H9 (cell line): ENCODE measurements around the gene SCP2D1. TPM values are rescaled to one million over a fixed set of nuclear protein-coding genes. Genes with fewer than 3 reads are reported as not detected.

Experiments
- DNase-seq: peaks from one replicate; pipeline ENCODE4 v3.0.0-alpha.2; 2017
- H2AFZ ChIP-seq: one replicate; pipeline ENCODE4 v1.6.1; 2013; ENCODE audit warnings: mild to moderate bottlenecking, low read length, control low read depth, moderate library complexity
- H2AK5ac ChIP-seq: 2 replicates; pipeline ENCODE4 v1.6.1; 2013; ENCODE audit warnings: low read length, control low read depth, mixed read lengths; ENCODE audit not compliant: insufficient read length
- H2BK120ac ChIP-seq: one replicate; pipeline ENCODE4 v1.6.1; 2013; ENCODE audit warnings: low read depth, mild to moderate bottlenecking, low read length, control low read depth, inconsistent platforms; ENCODE audit not compliant: poor library complexity, severe bottlenecking
- H2BK12ac ChIP-seq: 2 replicates; pipeline ENCODE4 v1.6.1; 2013; ENCODE audit warnings: low read length, control low read depth, mixed read lengths, low read depth; ENCODE audit not compliant: insufficient read length
- H2BK15ac ChIP-seq: 2 replicates; pipeline ENCODE4 v1.6.1; 2013; ENCODE audit warnings: low read depth, low read length, control low read depth
- H2BK20ac ChIP-seq: one replicate; pipeline ENCODE4 v1.6.1; 2013; ENCODE audit warnings: low read depth, mild to moderate bottlenecking, low read length, control low read depth, inconsistent platforms; ENCODE audit not compliant: poor library complexity, severe bottlenecking
- H2BK5ac ChIP-seq: 2 replicates; pipeline ENCODE4 v1.6.1; 2013; ENCODE audit warnings: low read length, control low read depth, mixed read lengths; ENCODE audit not compliant: insufficient read length
- H3K14ac ChIP-seq: 2 replicates; pipeline ENCODE4 v1.6.1; 2013; ENCODE audit warnings: low read length, control low read depth; ENCODE audit not compliant: insufficient read depth
- H3K18ac ChIP-seq: 2 replicates; pipeline ENCODE4 v1.6.1; 2013; ENCODE audit warnings: low read depth, mild to moderate bottlenecking, mixed read lengths, low read length, control low read depth; ENCODE audit not compliant: insufficient read length
- H3K23ac ChIP-seq: 2 replicates; pipeline ENCODE4 v1.6.1; 2013; ENCODE audit warnings: low read length, control low read depth, mixed read lengths, low read depth; ENCODE audit not compliant: insufficient read length
- H3K23me2 ChIP-seq: 2 replicates; pipeline ENCODE4 v1.6.1; 2013; ENCODE audit warnings: low read depth, mild to moderate bottlenecking, mixed read lengths, low read length, control low read depth; ENCODE audit not compliant: insufficient read length, poor library complexity, severe bottlenecking
- H3K27ac ChIP-seq: 2 replicates; pipeline ENCODE4 v1.5.1; 2013; ENCODE audit warnings: low read length, control low read depth, mixed read lengths, low read depth; ENCODE audit not compliant: insufficient read length
- H3K27me3 ChIP-seq: 2 replicates; pipeline ENCODE4 v1.6.1; 2013; ENCODE audit warnings: low read length, control low read depth, inconsistent platforms; ENCODE audit not compliant: insufficient read depth
- H3K4ac ChIP-seq: 2 replicates; pipeline ENCODE4 v1.6.1; 2013; ENCODE audit warnings: low read depth, mild to moderate bottlenecking, control low read depth, inconsistent platforms, low read length, moderate library complexity
- H3K4me1 ChIP-seq: 2 replicates; pipeline ENCODE4 v1.6.1; 2013; ENCODE audit warnings: low read length, control low read depth, inconsistent platforms; ENCODE audit not compliant: insufficient read depth
- H3K4me2 ChIP-seq: 2 replicates; pipeline ENCODE4 v1.6.1; 2013; ENCODE audit warnings: low read length, control low read depth, mixed read lengths; ENCODE audit not compliant: insufficient read length, insufficient read depth
- H3K56ac ChIP-seq: 2 replicates; pipeline ENCODE4 v1.6.1; 2013; ENCODE audit warnings: low read depth, mild to moderate bottlenecking, mixed read lengths, low read length, control low read depth; ENCODE audit not compliant: insufficient read length
- H3K79me1 ChIP-seq: 2 replicates; pipeline ENCODE4 v1.6.1; 2013; ENCODE audit warnings: low read depth, mild to moderate bottlenecking, moderate library complexity, low read length, control low read depth, inconsistent platforms; ENCODE audit not compliant: insufficient read depth, poor library complexity, severe bottlenecking
- H3K79me2 ChIP-seq: 2 replicates; pipeline ENCODE4 v1.6.1; 2013; ENCODE audit warnings: low read length, control low read depth, inconsistent platforms; ENCODE audit not compliant: insufficient read depth
- H3K9ac ChIP-seq: 2 replicates; pipeline ENCODE4 v1.6.1; 2013; ENCODE audit warnings: low read length, control low read depth, mixed read lengths; ENCODE audit not compliant: insufficient read length; ENCODE audit errors: extremely low read depth
- H3K9me3 ChIP-seq: one replicate; pipeline ENCODE4 v1.6.1; 2013; ENCODE audit warnings: low read depth, low read length, inconsistent platforms; ENCODE audit not compliant: control insufficient read depth
- H3T11ph ChIP-seq: one replicate; pipeline ENCODE4 v1.6.1; 2013; ENCODE audit warnings: mild to moderate bottlenecking, low read length, control low read depth, inconsistent platforms
- H4K20me1 ChIP-seq: one replicate; pipeline ENCODE4 v1.6.1; 2013; ENCODE audit not compliant: control insufficient read depth, insufficient read length, insufficient read depth
- H4K5ac ChIP-seq: 2 replicates; pipeline ENCODE4 v1.6.1; 2013; ENCODE audit warnings: low read depth, mild to moderate bottlenecking, mixed read lengths, low read length, control low read depth; ENCODE audit not compliant: insufficient read length
- H4K8ac ChIP-seq: replicated peaks from 2 replicates; pipeline ENCODE4 v1.6.1; 2013; ENCODE audit warnings: low read length, control low read depth, mixed read lengths, low read depth; ENCODE audit not compliant: insufficient read length
- H4K91ac ChIP-seq: 2 replicates; pipeline ENCODE4 v1.6.1; 2013; ENCODE audit warnings: low read depth, mild to moderate bottlenecking, moderate library complexity, mixed read lengths, low read length, control low read depth; ENCODE audit not compliant: insufficient read length
- H3K27ac Mint-ChIP-seq, 3 experiments: 2 replicates in 2 of 3; 3 replicates in 1 of 3; pipeline ENCODE4 v1.8.0; 2020 to 2021; ENCODE audit warnings: mixed read lengths in 3 of 3, mild to moderate bottlenecking in 1 of 3, moderate library complexity in 1 of 3
- H3K27me3 Mint-ChIP-seq: 2 replicates; pipeline ENCODE4 v1.8.0; 2021; ENCODE audit warnings: low read depth, mild to moderate bottlenecking, moderate library complexity, mixed read lengths
- H3K36me3 Mint-ChIP-seq, 3 experiments: 2 replicates in 2 of 3; 3 replicates in 1 of 3; pipeline ENCODE4 v1.8.0; 2020 to 2021; ENCODE audit warnings: low read depth in 3 of 3, mixed read lengths in 3 of 3; ENCODE audit not compliant: insufficient read depth in 1 of 3
- H3K4me1 Mint-ChIP-seq, 2 experiments: 2 replicates each; pipeline ENCODE4 v1.8.0; 2020; ENCODE audit warnings: mixed read lengths in 2 of 2
- H3K4me3 Mint-ChIP-seq, 2 experiments: 2 replicates in 1 of 2; 3 replicates in 1 of 2; pipeline ENCODE4 v1.8.0; 2020 to 2021; ENCODE audit warnings: mild to moderate bottlenecking in 2 of 2, mixed read lengths in 2 of 2, moderate library complexity in 1 of 2
- H3K9me3 Mint-ChIP-seq, 2 experiments: 2 replicates in 1 of 2; 3 replicates in 1 of 2; pipeline ENCODE4 v1.8.0; 2020; ENCODE audit warnings: mild to moderate bottlenecking in 2 of 2, mixed read lengths in 2 of 2, moderate library complexity in 1 of 2
- WGBS: extraction: QIAGEN DNeasy Blood & Tissue Kit; methylation state at CpG from one replicate; pipeline ENCODE4 v1.1.7; 2013; ENCODE audit warnings: missing lambda C conversion rate, low lambda C conversion rate, mixed read lengths; ENCODE audit not compliant: insufficient read length; ENCODE audit errors: extremely low coverage; 5-methylcytosine and 5-hydroxymethylcytosine counted together
- total RNA-seq: library from RNA; stranded (reverse); gene quantifications from 2 replicates; pipeline ENCODE4 v1.2.1, GENCODE V29; 2021
- TF ChIP-seq, protein P1 (sequence below): fragments of 200-600 bp; sonication (generic); conservative IDR thresholded peaks from 3 replicates; pipeline ENCODE4 v1.8.0; 2021; ENCODE audit warnings: antibody characterized with exemption, mild to moderate bottlenecking

SCP2D1 gene
- total RNA-seq, 1 experiment from 2014 or later = not detected

GRCh38 chr20:18822832-18823231 is 9.2 kb downstream of the SCP2D1 start:
- no peak overlapping the region for H2AK5ac ChIP-seq
- Mint-ChIP-seq H3K27ac (no peak overlapping the region), H3K27me3 (peaks cover 9% of the 10 kb centered on the region; the same call in 1 of the 2 replicates), H3K9me3 (peaks cover 0 to 3% of the 10 kb centered on the region in 2 experiments; a peak in 2 of 5 replicates), H3K36me3 (no peaks in the 10 kb centered on the region; a peak in 1 of 7 replicates), H3K4me3 (no peak overlapping the region), H3K4me1 (peaks cover 7 to 10% of the 10 kb centered on the region in 2 experiments)
- H3T11ph ChIP-seq = no peak overlapping the region
- H3K23me2 ChIP-seq = no peaks in the 10 kb centered on the region
- no peak overlapping the region for H2BK15ac ChIP-seq
- H2AFZ ChIP-seq = no peak overlapping the region
- H2BK120ac ChIP-seq = no peak overlapping the region
- WGBS = no CpG with 5 or more reads among the region's 2 CpGs
- no peak overlapping the region for H2BK5ac ChIP-seq
- H2BK12ac ChIP-seq = no peak overlapping the region
- no peak overlapping the region for H4K91ac ChIP-seq
- H3K23ac ChIP-seq = no peak overlapping the region
- no peaks in the 10 kb centered on the region for H3K27me3 ChIP-seq
- H3K9ac ChIP-seq = no peak overlapping the region
- no peak overlapping the region for H3K14ac ChIP-seq
- no peaks in the 10 kb centered on the region for H3K79me1 ChIP-seq
- no peak overlapping the region for H3K56ac ChIP-seq
- DNase-seq = no peak
- H4K8ac ChIP-seq = no peak overlapping the region
- H4K20me1 ChIP-seq = no peaks in the 10 kb centered on the region
- H3K27ac ChIP-seq = no peak overlapping the region
- H3K4me1 ChIP-seq = no peaks in the 10 kb centered on the region
- no peaks in the 10 kb centered on the region for H3K79me2 ChIP-seq
- TF ChIP-seq, protein P1, sequence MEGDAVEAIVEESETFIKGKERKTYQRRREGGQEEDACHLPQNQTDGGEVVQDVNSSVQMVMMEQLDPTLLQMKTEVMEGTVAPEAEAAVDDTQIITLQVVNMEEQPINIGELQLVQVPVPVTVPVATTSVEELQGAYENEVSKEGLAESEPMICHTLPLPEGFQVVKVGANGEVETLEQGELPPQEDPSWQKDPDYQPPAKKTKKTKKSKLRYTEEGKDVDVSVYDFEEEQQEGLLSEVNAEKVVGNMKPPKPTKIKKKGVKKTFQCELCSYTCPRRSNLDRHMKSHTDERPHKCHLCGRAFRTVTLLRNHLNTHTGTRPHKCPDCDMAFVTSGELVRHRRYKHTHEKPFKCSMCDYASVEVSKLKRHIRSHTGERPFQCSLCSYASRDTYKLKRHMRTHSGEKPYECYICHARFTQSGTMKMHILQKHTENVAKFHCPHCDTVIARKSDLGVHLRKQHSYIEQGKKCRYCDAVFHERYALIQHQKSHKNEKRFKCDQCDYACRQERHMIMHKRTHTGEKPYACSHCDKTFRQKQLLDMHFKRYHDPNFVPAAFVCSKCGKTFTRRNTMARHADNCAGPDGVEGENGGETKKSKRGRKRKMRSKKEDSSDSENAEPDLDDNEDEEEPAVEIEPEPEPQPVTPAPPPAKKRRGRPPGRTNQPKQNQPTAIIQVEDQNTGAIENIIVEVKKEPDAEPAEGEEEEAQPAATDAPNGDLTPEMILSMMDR = no peak
- H4K5ac ChIP-seq = no peak overlapping the region
- H3K18ac ChIP-seq = no peak overlapping the region
- H2BK20ac ChIP-seq = no peak overlapping the region
- H3K4me2 ChIP-seq = no peak overlapping the region
- H3K9me3 ChIP-seq = no peaks in the 10 kb centered on the region
- H3K4ac ChIP-seq = no peak overlapping the region
